ENCODE measurements around the gene STK10.

Gene STK10

DNA sequence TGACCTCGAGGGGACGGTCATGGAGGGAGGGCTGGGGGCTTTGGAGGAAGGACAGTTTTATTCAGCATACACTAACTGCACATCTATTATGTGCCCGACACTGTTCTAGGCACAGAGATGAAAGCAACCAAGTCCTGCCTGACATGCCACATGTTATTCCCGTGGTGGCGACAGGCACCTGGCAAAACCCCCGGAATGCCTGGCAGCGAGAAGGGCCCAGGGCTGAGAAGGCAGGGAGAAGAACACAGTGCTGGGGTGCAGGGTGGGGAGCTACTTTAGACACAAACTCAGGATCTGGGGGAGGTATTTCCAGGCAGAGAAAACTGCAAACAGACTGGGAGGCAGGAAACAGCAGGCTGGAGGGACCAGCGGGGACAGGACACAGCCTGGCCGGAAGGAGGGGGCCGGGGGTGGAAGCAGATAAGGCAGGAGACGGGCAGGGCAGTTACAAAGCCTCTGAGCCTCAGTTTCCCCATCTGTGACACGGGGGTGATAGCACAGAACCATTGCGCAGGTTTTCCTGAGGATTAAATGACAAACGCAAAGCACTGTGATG, 77.7 kb downstream of the STK10 start:
- no peak for DNase-seq (ENCODE audit: low read depth, low spot score)

DNA sequence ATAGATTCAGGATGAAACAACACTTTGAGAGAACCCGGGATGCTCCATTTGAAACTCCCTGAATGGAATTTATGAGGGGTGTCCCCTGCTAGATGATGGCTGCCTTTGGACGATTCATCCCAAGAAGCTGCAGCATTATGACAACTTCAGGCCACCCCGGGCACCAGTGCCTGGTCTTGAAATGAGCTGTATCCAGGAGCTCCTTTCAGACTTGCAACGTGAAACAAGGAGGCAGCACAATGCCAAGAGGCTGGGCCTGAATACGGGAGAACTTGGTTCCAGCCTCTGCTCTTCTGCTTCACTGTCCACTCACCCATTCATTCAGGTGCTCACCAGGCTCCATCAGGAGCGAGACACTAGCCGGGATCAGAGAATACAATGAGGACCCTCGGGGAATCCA, 78.3 kb downstream of the STK10 start:
- no peak for DNase-seq (ENCODE audit: low read depth, low spot score)

DNA sequence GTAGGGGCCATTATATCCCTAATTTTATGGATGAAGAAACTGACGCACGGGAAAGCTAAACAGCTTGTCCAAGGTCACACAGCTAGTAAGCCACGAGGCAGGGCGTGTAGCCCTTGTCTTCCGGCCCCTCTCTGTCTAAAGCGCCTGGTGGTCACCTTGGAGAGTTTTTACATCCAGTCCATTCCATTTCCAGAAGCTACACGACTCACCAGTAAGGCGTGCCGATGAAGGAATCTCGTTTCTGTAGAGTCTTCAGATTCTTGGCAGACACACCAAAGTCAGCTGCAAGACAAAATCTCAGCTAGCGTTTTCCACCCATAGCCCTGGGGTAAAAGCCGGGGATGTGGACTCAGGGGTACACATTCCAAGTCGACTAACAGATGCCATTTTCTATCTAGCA, 80.5 kb downstream of the STK10 start:
- DNase-seq (ENCODE audit: low read depth, low spot score), result no peak

DNA sequence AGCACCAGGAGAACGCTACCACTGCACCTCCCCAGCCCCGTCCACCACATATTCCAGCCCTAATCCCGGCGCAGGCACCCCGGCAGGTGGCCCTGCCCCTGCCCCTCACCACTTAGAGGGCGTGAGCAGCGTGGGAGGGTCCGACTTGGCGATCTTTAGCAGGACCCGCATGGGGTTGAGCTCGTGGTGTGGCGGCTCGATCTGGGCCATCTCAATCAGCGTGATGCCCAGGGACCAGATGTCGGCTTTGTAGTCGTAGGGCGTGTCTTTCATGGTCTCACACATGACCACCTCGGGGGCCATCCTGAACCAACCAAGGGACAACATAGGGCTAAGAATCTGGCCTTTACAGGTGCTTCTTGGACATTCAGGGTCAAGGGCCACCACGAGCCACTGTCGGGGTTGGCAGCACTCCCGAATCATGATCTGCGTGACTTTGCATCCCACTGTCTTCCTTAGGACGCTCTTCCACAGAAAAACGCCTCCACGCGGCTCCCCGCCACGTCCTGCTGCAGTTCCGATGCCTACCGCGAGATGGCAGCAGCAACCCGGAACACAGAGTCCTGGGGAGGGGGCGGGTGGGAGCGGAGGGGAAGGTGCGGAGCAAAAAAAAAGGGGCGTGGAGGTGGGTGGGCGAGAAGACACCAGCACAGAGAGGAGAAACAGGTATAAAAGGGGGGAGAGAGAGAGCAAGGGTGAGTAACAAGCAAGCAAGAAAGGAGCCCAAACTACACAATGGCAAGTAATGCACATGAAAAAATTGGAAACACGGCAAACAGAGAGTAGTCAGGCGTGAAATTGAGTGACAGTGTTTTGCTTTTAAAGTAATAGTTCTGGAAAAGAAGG, 81.3 kb downstream of the STK10 start:
- DNase-seq (ENCODE audit: low read depth, low spot score), result no peak

DNA sequence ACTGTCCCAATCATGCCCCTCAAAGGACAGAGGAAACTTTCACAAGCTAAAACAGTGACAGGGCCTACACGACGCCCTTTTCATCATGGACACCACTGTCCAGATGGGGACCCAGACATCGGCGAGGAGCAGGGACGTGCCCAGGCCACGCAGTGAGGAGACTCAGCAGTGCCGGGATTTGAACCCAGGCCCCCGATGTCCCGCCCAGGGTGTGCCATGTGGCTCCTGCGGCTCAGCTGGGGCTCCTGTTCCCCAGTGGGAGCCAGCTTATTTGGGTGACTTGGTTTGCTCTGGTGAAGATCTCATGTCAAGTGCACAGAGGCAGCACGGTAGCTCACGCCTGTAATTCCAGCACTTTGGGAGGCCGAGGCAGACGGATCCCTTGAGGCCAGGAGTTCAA, 82.2 kb downstream of the STK10 start:
- DNase-seq (ENCODE audit: low read depth, low spot score), result no peak

DNA sequence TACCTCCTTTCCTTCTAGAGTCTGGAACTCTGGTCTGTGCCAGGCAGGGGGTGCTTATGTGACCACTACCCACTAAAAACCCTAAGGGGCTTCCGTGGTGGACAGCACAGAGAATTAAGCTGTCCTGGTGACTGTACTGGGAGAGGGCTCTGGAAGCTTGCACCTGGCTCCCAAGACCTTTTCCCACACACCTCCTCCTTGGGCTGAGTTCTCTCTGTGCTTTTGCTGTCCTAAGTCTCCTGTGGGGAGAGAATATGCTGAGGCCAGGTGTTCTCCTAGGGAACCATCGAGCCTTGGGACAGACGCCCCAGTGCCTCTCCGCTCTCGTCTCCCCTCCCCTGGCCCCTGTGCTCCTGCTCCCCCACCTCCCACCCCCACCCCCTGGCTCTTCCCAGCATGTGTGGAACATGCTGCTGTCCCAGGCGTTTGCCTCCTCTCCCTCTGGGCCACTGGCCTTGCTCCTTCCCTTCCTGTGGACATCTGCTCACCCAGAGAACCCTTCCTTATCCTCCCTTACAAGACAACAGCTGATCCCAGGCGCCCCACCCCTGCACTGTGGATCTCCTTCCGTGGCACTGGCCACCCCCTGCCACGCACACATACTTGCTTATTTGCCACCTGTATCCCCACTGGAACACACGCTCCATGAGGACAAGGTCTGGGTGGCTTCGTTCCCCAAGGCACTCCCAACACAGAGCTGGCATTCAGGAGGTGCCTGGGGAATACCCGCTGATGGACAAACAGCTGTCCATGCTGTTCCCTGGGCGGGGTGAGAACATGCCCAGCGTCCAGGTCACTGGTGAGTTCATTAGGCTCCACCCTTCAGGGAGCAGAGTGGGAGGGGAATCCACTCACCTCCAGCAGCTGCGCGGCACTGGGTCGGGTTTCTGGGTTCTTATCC, 83.0 kb downstream of the STK10 start:
- no peak for DNase-seq (ENCODE audit: low read depth, low spot score)

DNA sequence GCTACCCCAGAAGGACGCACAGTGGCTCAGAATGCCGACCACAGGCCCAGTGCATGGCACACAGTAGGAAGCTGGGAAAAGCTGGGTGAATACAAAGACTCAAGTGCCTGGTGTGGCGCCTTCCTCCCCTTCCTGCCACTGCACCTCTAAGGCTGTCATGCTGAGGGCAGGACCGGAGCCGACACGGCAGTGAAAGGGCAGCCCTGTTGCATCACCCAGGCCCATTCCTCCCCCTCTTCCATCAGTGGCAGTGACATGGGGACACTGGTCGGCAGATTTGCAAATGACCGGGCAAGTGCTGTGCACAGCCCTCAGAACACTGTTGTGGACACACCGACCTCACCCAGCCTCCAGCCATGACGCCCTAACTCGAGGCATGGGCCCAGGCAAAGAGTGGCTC, 84.0 kb downstream of the STK10 start:
- DNase-seq (ENCODE audit: low read depth, low spot score), result no peak

DNA sequence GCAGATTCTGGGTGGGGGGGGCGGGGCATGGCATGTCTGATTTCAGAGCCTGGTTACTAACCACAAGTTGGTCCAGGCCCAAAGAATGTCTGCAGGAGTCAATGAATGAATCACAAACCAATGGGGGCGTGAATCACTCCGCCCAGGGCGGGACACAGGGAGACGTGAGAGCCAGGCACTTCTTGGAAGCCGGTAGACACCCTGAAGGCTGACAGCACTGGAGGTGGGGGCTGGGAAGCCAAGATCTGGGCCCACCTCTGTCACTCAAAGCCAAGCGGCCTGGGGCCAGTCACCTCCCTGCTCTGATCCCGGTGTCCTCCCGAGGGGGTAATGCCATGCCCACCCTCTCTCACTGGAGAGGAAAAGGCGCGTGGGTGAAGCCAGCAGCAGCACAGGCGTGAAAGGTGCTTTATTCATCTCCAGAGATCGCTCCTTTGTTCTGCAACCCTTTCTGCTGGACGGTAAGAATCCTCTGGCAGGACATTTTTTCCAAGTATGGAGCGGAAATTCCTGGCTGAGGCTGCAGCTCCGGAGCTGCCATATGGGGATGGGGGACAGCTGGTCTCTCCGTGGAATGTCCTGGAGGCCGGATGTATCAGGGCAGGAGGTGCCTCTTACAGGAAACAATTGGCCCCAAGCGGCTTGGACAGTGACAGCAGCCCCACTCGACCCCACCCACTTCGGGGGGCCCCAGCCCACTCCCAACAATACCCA, 85.0 kb downstream of the STK10 start:
- DNase-seq (ENCODE audit: low read depth, low spot score), result peak; percentile 69

DNA sequence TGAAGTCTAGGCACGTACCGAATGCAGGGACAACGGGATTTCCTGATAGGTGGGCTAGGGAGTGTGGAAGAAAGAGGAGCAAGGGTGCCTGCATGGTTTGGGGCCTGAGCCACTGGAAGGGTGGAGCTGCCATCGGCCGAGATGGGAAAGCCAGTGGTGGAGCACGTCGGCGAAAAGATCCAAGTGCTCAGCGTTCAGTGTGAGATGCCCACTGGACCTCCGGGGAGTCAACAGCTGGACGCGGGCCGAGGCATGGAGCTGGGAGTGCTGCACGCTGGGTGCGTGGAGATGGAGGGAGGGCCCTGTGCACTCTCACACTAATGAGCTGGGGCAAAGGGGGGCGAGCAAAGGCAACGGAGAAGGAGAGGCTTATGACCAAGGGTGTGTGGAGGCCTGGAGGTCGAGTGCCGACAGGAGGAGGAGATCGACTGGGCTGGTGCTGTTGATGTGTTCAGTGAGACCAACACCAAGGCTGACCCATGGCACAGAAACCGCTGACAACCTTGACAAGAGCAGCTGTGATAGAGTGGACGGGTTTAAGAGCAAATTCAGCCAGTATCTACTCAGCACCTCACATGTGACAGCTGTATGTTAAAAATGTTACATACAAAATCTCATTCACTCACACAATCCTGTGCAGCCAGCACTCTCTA, 85.7 kb downstream of the STK10 start:
- DNase-seq (ENCODE audit: low read depth, low spot score), result no peak

DNA sequence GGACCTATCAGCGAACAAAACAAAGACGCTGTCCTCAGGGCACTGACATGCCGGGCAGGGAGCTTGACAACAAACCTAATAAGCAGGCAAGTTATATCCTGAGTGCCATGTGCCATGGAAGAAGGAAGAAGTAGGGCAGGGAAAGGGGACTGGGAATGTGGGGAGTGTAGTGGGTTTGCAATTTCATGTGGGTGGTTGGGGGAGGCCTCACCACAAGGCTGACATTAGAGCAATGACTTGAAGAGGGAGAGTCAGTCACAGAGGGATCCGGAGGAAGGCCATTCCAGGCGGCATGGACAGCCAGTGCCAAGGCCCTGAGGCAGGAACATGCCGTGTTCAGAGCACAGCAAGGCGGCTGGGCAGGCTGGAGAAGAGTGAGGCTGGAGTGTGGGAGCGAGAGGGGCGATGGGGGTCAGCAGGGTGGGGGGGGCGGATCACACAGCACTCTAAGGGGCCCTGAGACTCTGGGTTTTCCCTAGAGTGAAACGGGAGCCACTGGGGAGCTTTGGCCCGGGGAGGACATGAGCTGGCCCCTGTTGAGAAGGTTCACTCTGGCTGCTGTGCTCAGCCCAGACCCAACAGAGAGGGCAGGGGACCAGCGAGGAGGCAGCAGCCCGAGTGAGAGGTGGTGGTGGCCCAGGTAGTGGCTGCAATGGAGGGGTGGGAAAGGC, 86.3 kb downstream of the STK10 start:
- DNase-seq (ENCODE audit: low read depth, low spot score), result no peak

DNA sequence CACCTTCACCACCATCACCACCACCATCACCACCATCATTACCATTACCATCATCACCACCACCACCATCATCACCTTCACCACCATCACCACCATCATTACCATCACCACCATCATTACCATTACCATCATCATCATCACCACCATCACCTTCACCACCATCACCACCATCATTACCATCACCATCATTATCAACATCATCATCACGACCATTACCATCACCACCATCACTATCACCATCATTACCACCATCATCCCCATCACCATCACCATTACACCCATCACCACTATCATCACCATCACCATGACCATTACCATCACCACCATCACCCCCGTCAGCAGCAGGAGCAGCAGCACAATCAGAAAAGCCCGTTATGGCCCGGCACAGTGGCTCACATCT, 89.1 kb downstream of the STK10 start:
- DNase-seq (ENCODE audit: low read depth, low spot score), result no peak

DNA sequence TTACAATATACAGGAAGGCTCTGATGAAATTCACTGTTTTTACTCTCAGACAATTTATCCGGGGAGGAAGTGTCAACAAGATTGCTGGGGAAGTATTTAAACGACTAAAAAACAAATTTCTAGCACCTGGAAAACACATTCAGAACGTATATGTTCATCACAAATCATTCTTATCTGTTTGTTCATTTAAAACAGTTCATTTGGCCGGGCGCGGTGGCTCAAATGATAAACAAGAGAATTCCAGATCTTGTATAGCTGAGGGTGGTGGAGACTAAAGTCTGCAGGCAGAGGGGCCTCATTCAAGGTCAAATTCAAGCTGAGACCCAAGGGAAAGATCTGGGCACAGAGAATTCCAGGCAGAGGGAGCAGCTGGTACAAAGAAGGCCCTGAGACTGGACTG, 90.0 kb downstream of the STK10 start:
- no peak for DNase-seq (ENCODE audit: low read depth, low spot score)

DNA sequence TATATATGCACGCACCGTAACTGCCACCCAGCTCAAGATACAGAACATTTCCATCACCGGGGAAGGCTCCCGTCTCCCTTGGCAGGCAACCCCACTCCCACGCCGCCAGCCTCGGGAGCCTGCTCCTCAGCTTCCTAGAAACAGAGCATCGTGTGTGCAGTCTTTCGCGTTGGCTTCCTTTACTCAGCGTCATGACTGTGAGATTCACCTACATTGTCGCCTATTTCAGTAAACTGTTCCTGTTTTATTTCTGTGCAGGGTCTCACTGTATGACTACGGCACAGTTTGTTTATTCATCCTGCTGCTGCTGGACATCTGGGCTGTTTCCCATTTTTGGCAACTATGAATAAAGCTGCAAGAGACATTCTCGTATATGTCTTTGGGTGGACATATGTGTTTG, 90.7 kb downstream of the STK10 start:
- DNase-seq (ENCODE audit: low read depth, low spot score), result no peak

DNA sequence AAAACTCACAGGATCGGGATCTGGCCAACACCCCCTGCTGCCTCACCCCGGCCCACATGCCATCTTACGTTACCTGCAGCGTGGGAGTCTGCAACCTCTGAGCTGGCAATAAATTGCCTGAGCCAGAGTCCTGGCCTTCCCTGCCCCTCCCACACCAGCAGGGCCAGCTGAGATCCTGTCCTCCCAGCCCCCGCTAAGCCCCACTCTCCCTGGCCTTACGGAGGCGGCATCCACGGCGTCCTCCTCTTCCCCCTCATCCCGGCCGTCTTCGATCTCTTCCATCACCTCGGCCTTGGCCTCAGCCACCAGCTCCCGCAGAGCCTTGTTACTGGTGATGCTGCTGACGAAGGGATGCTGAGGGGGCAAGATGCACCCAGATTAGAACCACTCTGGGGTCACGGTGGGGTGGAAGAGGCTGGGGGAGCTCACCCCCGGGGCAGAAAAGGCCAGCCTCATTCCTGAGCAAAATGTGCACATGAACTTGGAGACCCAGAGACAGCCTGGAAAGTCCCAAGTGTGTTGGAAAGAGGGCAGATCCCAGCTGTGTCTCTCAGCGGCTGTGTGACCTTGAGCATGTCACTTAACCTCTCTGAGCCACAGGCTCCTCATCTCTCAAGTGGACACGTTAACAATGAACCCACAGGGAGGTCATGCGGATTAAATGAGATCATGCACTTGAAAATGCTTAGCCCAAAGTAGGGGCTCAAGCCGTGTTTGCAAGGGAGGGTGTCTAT, 91.7 kb downstream of the STK10 start:
- no peak for DNase-seq (ENCODE audit: low read depth, low spot score)

DNA sequence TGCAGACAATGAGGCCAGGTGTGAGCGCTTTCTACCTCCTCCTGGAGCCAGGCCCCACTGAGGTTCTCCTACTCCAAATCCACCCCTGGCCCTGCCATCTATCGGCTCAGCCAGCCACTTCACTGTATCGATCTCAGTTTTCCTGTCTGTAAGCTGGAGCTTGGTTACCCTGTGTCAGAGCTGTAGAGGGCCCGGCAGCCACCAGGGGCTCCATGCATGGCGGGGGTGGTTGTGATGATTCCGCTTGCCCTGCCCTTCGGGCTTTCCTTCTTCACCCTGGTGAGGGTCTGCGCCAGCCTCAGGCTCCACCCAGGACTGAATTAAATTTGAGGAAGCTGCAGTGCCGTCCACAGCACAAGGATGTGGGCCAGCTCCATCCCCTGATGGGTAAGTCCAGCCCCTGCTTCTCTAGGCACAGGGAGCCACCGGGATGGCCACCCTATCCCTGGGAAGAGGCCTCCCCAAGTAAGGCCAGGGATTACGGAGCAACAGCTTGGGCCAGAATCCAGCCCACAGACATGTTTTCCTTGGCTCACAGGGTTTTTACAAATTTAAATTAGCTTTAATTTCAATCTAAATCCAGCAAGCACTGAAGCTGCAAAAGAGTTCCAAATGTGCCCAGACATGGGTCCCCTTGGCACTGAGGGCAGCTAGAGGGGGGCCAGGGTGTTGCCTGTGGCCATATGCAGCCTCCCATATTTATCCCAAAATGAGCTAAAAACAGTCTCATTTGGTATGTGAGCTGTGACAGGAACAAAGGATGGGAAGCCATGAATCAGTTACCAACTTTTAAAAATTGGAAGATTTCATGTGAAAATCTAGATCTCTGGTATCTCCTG, 92.4 kb downstream of the STK10 start:
- no peak for DNase-seq (ENCODE audit: low read depth, low spot score)

DNA sequence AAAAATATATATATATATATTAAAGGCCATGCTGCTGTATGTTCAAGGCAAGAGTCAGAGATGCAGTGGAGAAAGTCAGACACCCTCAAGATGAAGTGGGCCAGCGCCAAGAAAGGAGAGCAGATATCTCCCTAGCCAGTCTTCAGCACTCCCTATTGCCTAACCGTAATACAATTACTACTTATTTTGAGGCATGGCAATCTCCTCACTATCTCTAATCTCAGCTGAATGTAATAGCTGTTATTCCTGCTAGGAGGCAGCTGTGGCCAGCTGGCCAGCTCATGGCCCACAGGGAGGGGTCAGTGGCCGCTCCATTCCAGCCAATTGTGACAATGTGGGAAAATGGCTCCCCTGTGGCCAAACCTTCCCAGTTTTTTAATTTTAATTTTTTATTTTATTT, 94.1 kb downstream of the STK10 start:
- DNase-seq (ENCODE audit: low read depth, low spot score), result no peak

DNA sequence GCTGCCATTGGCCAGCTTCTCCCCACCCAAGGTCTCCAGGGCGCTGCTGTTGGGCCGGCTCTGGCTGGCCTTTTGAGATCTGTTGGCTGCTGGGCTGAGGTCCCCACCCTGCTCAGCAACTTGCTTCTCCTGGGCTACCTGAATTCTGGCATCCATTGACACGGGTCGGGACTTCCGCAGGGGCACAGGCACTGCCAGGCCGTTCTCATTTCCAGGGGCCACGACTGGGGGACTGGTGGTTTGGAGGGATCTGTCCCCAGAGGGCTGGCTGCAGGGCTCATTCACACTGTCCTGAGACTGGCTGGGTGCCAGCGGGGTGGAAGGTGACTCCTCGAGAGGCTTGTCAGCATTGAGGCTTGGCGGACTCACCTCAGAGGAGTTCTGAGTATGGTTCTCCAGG, 94.5 kb downstream of the STK10 start:
- no peak for DNase-seq (ENCODE audit: low read depth, low spot score)

DNA sequence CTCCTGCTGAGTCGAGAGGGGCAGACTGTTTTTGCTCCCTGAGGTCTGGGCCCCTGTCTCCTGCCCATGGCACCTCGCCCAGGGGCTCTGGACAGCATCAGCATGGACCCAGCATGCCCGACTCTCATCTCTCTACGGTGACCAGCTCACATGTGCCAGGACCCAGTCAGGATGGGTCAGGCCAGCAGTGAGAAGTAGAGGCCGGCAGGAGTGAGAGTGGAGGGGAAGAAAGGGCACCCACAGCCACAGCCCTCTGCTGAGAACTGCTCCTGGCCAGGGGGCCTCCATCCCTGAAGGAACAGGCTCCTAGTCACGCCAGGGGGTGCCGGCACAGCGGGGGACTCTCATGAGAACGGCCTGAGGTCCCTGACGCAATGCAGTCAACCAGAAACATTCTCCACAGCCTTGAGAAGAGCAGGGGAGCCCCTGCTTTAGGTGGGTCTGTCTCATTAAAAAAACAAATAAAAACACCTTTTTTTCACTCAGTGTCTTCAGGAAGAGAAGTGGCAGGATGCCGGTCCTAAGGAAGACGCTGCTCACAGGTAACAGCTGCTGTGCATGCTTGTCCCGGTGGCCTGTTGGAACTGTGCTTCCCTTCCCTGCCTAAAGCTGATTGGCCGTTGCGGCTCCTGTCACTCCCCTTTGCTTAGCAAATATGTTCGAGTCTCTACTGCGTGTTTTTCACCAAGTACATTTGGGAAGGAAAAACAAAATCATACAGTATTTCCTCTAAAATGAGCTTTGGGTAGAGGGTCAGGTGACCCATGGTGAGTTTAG, 95.9 kb downstream of the STK10 start:
- DNase-seq (ENCODE audit: low read depth, low spot score), result no peak

Data from smooth muscle cell of the brain vasculature (primary cell).